CD4-positive, alpha-beta T cell treated with Interleukin-17A for 1 hour (primary cell): ENCODE measurements around the gene BCKDHB.
A peak's percentile ranks its signal among the peaks of the same experiment; 100 is the strongest.

ENCODE experiments used
- DNase-seq: peaks from one replicate; pipeline ENCODE4 v3.0.0-alpha.2; 2020

Gene BCKDHB

GRCh38 chr6:80336911-80337310 lies 230.4 kb downstream of the BCKDHB start:
- no peak for DNase-seq

DNA sequence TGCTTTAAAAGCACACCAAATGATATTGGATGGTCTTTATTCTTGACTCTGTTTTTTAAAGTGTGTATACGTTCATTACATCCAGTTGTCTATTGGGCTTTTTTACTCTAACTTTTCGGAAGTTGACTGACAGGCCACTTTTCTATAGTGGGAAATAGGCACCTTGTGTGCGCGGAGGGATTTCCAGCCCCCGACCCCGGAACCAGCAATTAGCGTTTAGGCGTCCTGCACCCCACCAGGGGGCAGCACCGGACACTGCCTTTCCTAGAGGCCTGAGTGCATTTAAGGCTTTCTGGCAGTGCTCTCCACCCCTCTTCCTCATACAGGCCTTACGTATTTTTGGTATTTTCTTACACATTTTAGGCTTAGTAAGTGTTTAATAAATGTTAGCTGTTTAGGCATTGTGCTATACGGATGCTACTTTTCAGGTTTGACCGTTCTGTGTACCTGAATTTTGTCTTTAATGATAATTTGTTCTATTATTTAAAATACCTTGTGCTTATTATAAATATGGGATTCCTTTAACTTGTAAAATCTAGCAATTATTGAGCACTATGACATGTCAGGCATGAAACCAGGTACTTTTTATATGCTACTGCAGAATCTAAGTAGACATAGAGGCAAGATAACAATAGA lies 231.8 kb downstream of the BCKDHB start:
- peak; percentile 47 for DNase-seq

GRCh38 chr6:80339421-80339820 lies 232.9 kb downstream of the BCKDHB start:
- no peak for DNase-seq

GRCh38 chr6:80340280-80340679 lies 233.8 kb downstream of the BCKDHB start:
- no peak for DNase-seq

DNA sequence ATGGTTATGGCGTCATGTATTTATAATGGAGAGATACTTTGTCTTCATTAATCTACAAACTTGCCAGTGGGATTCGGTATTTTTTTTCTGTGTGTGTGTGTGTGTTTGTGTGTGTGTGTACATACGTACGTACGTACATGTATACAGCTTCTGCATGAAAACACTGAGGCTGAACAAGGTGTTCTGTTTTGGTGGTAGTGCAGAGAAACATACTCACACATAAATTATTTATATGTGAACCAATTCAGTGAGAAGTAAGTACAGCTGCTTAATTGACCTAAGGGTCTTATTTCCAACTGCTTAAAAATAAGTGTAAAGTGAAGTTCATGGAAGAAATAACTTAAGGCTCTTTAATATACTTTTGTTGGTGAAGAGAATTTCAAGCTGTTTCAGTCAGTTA lies 234.2 kb downstream of the BCKDHB start:
- DNase-seq = no peak

DNA sequence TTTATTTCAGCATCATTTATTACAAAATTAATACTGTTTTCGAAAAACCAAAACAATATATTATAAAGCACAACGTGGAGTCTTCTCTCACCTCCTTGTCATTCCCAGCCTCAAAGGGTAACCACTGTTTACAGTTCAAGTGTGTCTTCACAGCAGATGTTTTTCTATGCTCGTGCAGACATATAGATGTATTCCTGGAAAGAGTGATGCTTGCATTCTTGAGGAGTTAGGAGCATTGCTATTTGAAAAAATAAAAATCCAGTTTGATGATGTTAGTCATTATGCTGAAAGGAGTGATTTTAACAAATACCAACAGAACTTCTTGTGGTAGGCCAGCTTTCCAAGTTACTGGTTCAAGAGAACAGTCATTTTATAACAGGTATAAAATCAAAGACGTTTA lies 234.9 kb downstream of the BCKDHB start:
- no peak for DNase-seq

GRCh38 chr6:80343511-80343910 lies 237.0 kb downstream of the BCKDHB start:
- no peak for DNase-seq

DNA sequence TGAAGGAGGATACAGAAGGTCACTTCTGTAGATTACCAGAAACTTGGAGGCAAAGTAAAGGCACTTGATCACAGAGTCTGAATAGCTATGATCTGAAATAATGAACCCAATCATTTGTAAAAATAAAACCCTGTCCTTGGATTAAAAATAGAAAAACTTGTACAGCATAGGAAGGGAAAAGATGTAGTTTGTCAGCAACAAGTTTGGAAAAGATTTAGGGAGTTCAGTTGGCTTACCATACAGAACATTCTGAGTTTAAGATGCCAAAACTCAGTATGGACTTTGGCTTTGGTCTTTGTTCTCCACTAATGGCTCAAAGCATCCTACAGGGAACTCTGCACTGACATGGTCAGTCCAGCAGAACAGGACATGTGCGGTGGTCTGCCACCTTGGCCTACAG lies 240.6 kb downstream of the BCKDHB start:
- DNase-seq = no peak

- DNase-seq = no peak
Measured at GRCh38 chr6:80348263-80348662, 241.8 kb downstream of the BCKDHB start.

DNA sequence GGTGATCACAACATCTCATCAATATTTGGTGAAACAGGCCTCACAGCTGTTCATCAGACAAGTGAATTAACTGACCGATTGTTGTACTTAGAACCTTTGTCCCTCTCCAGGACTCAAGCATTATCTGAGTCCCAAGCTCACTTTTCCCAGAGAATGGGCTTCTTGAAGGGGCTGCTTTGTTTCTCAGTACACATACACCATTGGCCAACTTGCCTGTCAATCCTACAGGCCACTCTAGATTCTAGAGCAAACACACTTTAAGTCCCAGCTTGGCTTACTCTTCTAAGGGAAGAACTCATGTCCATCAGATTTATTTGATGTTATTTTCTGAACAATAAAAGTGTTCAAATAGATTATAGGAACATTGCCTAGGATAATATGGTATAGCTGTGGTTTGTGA lies 249.5 kb downstream of the BCKDHB start:
- DNase-seq = no peak

- DNase-seq = no peak
Measured at GRCh38 chr6:80356545-80356944, 250.1 kb downstream of the BCKDHB start.

GRCh38 chr6:80357081-80357480 lies 250.6 kb downstream of the BCKDHB start:
- DNase-seq = no peak

DNA sequence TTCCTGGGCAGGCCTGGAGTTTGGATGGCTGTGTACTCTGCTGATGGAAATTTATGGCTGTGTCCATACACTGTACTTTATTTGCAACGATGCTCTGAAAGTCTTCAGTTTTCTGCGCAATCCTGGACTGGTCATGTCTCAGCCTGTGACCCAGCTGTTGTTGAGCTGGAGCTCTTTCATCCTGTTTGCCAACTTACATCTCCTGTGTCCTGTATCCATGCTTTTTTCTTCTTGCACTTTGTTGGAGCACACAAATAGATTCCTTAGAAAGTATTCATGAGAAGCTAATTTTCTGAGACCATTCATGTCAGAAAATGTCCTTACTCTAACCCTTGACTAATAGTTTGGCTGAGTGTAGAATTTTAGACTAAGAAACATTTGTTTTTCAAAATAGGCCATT lies 251.2 kb downstream of the BCKDHB start:
- DNase-seq = no peak

GRCh38 chr6:80363501-80364122 lies 257.1 kb downstream of the BCKDHB start:
- no peak for DNase-seq

GRCh38 chr6:80364149-80364548 lies 257.7 kb downstream of the BCKDHB start:
- no peak for DNase-seq

DNA sequence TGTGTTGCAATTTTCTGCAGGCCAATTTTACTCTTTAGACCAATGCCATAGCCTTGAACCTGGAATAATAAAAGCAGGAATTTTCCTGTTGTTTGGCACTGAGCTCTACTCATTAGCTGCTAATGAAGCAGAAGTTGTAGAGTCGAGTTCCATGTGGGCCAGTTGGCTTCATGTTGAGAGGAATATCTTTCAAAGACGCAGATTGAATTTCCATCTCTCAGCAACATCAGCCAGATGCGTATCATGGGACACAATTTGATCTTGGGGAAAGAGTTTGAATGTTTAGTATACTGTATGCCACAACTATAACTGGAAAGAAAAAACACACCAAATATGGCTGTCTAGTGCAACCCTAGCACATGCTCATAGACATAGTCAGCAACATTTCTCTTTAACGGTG lies 259.6 kb downstream of the BCKDHB start:
- no peak for DNase-seq

DNA sequence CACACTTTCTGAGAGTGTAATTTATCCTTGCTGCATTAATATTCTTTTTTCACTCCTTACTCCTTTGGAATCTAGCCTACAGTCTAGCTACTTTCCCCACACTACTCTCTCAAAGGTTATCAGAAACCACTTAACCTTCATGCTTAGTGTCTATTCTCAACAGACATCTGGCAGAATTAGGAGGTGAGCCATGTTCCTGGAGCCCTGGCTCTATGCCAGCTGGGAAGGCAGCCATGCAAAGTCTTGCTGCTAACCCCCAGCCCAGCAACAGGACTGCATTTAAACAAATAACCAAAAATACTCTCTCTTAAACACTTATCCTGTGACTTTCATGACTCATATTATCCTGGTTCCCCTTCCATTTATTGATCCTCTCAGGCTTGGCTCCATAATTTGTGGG lies 260.2 kb downstream of the BCKDHB start:
- no peak for DNase-seq

DNA sequence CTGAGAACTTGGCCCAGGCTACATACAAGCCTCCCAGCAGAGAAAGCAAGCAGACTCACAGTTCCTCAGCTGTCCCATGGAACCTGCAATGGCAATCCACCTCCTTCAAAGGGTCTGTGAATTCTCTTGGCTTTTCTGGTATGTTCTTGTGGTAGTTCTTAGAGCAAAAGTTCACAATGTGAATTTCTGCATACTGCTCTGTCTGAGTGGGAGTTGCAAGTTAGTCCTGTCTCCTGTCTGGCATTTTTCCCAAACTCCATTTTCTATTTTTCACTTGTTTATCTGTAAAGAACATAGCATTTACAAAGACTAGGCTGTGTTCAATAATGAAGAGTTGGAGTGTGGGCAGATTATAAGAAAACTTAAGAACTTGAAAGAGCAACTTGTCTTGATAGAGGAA lies 269.9 kb downstream of the BCKDHB start:
- DNase-seq = no peak

DNA sequence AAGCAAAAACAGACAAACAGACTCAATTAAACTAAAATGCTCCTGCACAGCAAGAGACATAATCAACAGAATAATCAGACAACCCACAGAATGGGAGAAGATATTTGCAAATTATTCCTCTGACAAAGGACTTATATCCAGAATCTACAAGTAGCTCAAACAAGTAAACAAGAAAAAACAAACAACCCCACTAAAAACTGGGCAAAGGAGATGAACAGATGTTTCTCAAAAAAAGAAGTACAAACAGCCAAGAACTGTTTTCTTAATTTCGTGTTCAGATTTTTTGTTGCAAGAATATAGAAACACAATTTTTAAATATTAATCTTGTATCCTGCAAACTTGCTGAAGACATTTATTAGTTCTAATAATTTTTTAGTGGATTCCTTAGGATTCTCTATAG lies 274.1 kb downstream of the BCKDHB start:
- DNase-seq = no peak

GRCh38 chr6:80382811-80383210 lies 276.3 kb downstream of the BCKDHB start:
- DNase-seq = no peak

GRCh38 chr6:80388507-80388906 lies 282.0 kb downstream of the BCKDHB start:
- DNase-seq = no peak
